Spleen (tissue), 11 donors: Measurements from ENCODE around the gene PHF21A. TPM values are rescaled to one million over a fixed set of nuclear protein-coding genes. Genes with fewer than 3 reads are reported as not detected.

Experiments
- DNase-seq: peaks from one replicate; pipeline ENCODE4 v3.0.0-alpha.2; 2020
- H3K27ac ChIP-seq, 8 donors: fragments of 200-600 bp; sonication (generic) in 7 of 8; 1 replicate in 4 of 8; 2 replicates in 4 of 8; pipeline versions ENCODE4 v1.5.0 to v1.8.0; 2016 to 2021; ENCODE audit warnings: inconsistent platforms in 4 of 8, mild to moderate bottlenecking in 4 of 8, moderate library complexity in 1 of 8
- H3K27me3 ChIP-seq, 7 donors: fragments of 200-600 bp; sonication (generic) in 6 of 7; replicated peaks in 1 of 7; 1 replicate in 4 of 7; 2 replicates in 3 of 7; pipeline versions ENCODE4 v1.5.0 to v1.8.0; 2016 to 2021; ENCODE audit warnings: inconsistent platforms in 3 of 7, mild to moderate bottlenecking in 1 of 7
- H3K36me3 ChIP-seq, 6 donors: fragments of 200-600 bp; sonication (generic) in 5 of 6; 1 replicate in 4 of 6; 2 replicates in 2 of 6; pipeline versions ENCODE4 v1.5.0 to v1.8.0; 2016 to 2021; ENCODE audit warnings: inconsistent platforms in 2 of 6
- H3K4me1 ChIP-seq, 6 donors: fragments of 200-600 bp; sonication (generic) in 5 of 6; 1 replicate in 3 of 6; 2 replicates in 3 of 6; pipeline versions ENCODE4 v1.5.0 to v1.8.0; 2016 to 2021; ENCODE audit warnings: inconsistent platforms in 3 of 6
- H3K4me3 ChIP-seq, 8 donors: fragments of 200-600 bp; sonication (generic) in 7 of 8; 1 replicate in 4 of 8; 2 replicates in 4 of 8; pipeline versions ENCODE4 v1.5.0 to v1.8.0; 2016 to 2021; ENCODE audit warnings: inconsistent platforms in 4 of 8, mild to moderate bottlenecking in 4 of 8, moderate library complexity in 2 of 8
- H3K9me3 ChIP-seq, 8 donors: fragments of 200-600 bp; sonication (generic) in 7 of 8; 1 replicate in 4 of 8; 2 replicates in 4 of 8; pipeline versions ENCODE4 v1.5.0 to v1.8.0; 2016 to 2021; ENCODE audit warnings: inconsistent platforms in 4 of 8
- POLR2A ChIP-seq, 3 donors: fragments of 450-650 bp; IDR thresholded peaks; one replicate each; pipeline ENCODE4 v1.5.1; 2017; ENCODE audit warnings: antibody characterized with exemption in 3 of 3, mild to moderate bottlenecking in 1 of 3
- POLR2AphosphoS5 ChIP-seq, 3 donors: sonication (generic); formaldehyde crosslinking; IDR thresholded peaks; one replicate each; pipeline ENCODE4 v1.5.1; 2017; ENCODE audit warnings: antibody characterized with exemption in 3 of 3
- WGBS, 5 donors: extraction: QIAGEN DNeasy Blood & Tissue Kit in 3 of 5; methylation state at CpG; one replicate each; pipeline versions ENCODE4 v1.1.5 to v1.1.7; 2013 to 2018; 5-methylcytosine and 5-hydroxymethylcytosine counted together
- intact Hi-C: fragments of 100-400 bp; cut with DNase I; formaldehyde crosslinking; loops from one replicate; pipeline ENCODE4 v1.15.0; 2023; ENCODE audit warnings: low total_unique reads
- polyA plus RNA-seq, 3 donors: library from polyadenylated mRNA; stranded (reverse); fragments of 200-250 nt; gene quantifications; one replicate each; pipeline ENCODE4 v1.2.1, GENCODE V29; 2013
- total RNA-seq, 7 donors: library from RNA; depleted of rRNA in 3 of 7; stranded (reverse); fragments of >200 nt in 3 of 7; fragmentation: NEBNext Ultra II Directional in 4 of 7; extraction: Animal tissue kit (Norgen Biotek cat#: 25700) in 4 of 7; gene quantifications; one replicate each; pipeline versions ENCODE4 v1.1.0 to v1.2.1, GENCODE V29; 2016 to 2021
- TF ChIP-seq, protein P1 (sequence below), 11 experiments: fragments of 200-600 bp in 7 of 11; fragments of 450-650 bp in 4 of 11; sonication (generic) in 4 of 11; IDR thresholded peaks in 8 of 11; conservative IDR thresholded peaks in 3 of 11; 1 replicate in 7 of 11; 2 replicates in 4 of 11; pipeline versions ENCODE4 v1.4.0 to v1.8.0; 2016 to 2021; ENCODE audit warnings: antibody characterized with exemption in 11 of 11, inconsistent platforms in 4 of 11, mild to moderate bottlenecking in 1 of 11
- donor health status: healthy with polysubstance abuse.
- donor health status: DM: no; HTN: no; CAD: no; lungs with moderate emphysema.
- donor health status: DM: no; HTN: no; CAD: no.
- donor health status: Bipolar disorder and iron deficiency.
- donor health status: healthy.
- donor health status: DM: no; HTN: no; CAD: no.
- donor health status: DM: yes; HTN: yes; CAD: no.

PHF21A gene
- total and polyA plus RNA-seq, 10 donors = 9.2 to 110 (median 79.7) TPM

DNA sequence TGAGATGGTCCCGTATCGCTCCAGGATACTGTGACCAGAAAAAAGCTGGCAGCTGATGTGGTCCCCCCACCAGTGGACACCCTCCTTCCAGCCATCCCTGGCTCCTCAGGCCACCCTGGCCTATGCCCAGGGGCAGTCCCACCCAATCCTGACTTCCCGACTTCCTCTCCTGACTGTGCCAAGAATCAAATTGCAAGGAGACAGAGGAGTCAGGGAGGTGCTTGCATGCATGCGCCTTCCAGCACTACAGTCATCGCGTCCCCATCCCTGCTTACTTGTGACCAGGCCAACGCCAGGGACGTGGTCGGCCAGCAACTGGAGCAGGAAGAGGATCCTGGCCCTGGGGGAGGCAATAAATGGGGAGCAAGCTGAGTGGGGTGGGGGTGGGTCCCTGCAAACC is 210.6 kb downstream of the PHF21A start:
- Histone ChIP-seq H3K9me3 (no peaks in the 10 kb centered on the region), H3K4me1 (peaks cover 0 to 42% (median 13%) of the 10 kb centered on the region in 6 donors), H3K4me3 (no peak overlapping the region), H3K27me3 (no peaks in the 10 kb centered on the region), H3K36me3 (peaks cover 2 to 70% (median 66%) of the 10 kb centered on the region in 6 donors), H3K27ac (no peak overlapping the region)
- DNase-seq = no peak
- WGBS, 5 donors = 89 to 93% (median 91%) methylated on average over 9 of the region's 9 CpGs
- intact Hi-C loops = no loop called here
- TF ChIP-seq POLR2A (IDR thresholded peaks at IDR 0.05) (no peak), POLR2AphosphoS5 (IDR thresholded peaks at IDR 0.05) (no peak)
- TF ChIP-seq, protein P1, sequence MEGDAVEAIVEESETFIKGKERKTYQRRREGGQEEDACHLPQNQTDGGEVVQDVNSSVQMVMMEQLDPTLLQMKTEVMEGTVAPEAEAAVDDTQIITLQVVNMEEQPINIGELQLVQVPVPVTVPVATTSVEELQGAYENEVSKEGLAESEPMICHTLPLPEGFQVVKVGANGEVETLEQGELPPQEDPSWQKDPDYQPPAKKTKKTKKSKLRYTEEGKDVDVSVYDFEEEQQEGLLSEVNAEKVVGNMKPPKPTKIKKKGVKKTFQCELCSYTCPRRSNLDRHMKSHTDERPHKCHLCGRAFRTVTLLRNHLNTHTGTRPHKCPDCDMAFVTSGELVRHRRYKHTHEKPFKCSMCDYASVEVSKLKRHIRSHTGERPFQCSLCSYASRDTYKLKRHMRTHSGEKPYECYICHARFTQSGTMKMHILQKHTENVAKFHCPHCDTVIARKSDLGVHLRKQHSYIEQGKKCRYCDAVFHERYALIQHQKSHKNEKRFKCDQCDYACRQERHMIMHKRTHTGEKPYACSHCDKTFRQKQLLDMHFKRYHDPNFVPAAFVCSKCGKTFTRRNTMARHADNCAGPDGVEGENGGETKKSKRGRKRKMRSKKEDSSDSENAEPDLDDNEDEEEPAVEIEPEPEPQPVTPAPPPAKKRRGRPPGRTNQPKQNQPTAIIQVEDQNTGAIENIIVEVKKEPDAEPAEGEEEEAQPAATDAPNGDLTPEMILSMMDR (IDR thresholded peaks at IDR 0.05 in 8 of 11, conservative IDR thresholded peaks at IDR 0.05 in 3 of 11) = no peak

DNA sequence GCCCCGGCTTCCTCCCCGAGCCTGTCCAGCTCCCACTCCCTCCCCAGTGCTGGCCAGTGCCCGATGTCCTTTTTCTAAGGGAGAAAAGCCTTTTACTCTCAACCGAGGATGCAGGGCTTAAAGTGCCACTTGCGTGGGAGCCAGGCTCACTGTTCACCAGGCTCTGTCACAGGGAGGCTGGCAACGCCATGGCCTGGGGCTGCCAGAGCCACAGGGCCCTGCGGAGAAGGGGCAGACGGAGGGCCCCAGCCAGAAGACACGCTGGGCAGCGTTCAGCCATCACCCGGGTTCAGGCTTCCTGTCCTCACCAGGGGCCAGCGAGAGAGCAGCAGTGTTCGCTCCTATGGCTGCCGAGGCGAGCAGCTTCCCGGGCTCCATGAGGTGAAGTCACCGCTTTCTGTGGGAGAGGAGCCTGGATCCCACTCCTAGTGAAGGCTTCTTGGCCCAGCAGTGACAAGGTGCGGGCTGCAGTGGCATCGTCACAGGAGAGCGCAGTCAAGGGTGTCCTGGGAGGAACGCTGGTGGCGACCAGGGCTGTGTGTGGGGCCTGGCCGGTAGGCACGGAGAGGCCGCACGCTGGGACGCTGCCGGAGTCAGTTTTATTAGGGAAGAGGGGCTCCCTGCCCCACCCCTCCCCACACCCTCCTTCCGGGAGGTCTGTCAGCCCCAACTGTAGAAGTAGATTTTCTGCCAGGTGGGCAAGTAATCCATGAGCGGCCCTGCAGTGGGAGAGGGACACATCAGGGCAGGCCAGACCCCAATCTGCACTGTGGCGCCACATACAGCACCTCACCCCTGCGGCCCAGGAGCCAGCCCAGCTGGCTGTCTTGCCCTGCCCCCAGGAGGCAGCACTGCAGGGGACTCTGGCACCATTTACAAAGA is 211.4 kb downstream of the PHF21A start:
- TF ChIP-seq POLR2A (IDR thresholded peaks at IDR 0.05) = no peak
- peak in 1 of 3 donors; percentile 57 for TF ChIP-seq POLR2AphosphoS5 (IDR thresholded peaks at IDR 0.05)
- peaks cover 0 to 38% (median 11%) of the 10 kb centered on the region in 6 donors for H3K4me1 ChIP-seq
- H3K27ac ChIP-seq = no peak overlapping the region
- no peaks in the 10 kb centered on the region for H3K27me3 ChIP-seq
- no peak overlapping the region for H3K4me3 ChIP-seq
- H3K9me3 ChIP-seq = no peaks in the 10 kb centered on the region
- no peak for DNase-seq
- intact Hi-C loops = no loop called here
- WGBS, 5 donors = 90 to 95% (median 93%) methylated on average over 24 to 32 of the region's 32 CpGs
- H3K36me3 ChIP-seq = peaks cover 2 to 62% (median 59%) of the 10 kb centered on the region in 6 donors

DNA sequence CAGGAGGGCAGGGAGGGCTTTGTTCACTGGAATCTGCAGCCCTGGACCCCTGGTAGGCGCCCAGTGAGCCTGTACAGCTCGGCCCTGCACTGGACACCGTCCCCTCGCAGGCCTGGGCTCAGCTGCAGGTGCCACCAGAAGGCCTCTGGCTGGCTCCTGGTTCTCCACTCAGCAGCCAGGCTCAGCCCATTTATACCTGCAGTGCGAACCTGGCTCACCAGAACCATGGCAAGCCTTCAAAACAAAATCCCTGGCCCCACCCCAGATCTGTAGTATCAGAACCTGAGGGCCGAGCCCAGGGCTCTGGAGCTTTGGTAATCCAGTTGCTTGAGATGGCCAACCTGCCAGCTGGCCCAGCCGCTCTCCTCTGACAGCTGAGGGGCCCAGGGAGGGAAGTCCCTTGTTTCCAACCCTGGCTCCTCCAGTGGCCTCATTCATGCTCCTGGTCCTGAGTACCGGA is 213.3 kb downstream of the PHF21A start:
- H3K36me3 ChIP-seq = peaks cover 2 to 47% (median 40%) of the 10 kb centered on the region in 6 donors
- no peak for DNase-seq

DNA sequence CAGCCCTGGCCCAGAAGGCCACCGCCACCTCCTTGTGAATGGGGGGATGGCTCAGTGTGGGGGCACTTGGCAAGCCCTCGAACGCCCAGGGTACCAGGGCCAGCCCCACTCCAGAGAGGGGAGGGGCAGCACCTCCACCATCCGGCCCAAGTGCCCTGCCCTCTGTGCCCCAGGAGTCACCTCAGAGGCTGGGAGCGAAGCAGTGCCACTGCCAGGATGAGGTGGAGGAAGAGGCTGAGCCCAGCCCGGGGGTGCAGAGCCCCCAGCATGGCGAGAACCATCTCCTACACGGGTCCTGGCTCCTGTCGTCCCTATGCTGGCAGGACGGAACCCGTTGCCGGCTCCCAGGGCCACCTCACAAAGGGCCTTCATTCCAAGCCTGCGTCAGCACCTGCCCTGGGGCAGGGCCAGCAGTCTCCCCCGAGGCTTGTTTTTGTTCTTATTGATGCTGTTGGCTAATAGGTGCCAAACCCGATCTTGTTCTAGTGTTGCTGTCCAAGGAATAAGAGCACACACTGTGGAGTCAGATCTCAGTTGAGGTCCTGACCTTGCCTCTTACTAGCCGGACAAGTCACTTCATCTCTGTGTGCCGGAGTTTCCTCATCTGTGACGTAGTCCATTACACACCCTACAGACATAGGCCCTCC is 214.2 kb downstream of the PHF21A start, which contains the start of gene FREY1:
TSS of gene FREY1 (minus strand) at position 307 of the 647 bp plus-strand sequence. CDS start at position 281, 26 bp downstream.
- H3K9me3 ChIP-seq = no peaks in the 10 kb centered on the region
- 61 to 76% (median 74%) methylated on average over 9 to 18 of the region's 18 CpGs for WGBS, 5 donors
- intact Hi-C loops = no loop called here
- no peak within 1 kb of the TSS for H3K27ac ChIP-seq
- H3K36me3 ChIP-seq = peaks cover 2 to 38% (median 31%) of the 10 kb centered on the region in 6 donors
- H3K27me3 ChIP-seq = no peaks in the 10 kb centered on the region
- peaks cover 0 to 26% (median 11%) of the 10 kb centered on the region in 6 donors for H3K4me1 ChIP-seq
- DNase-seq = no peak
- TF ChIP-seq POLR2A (IDR thresholded peaks at IDR 0.05) = no peak
- peak in 2 of 3 donors; percentile 38 to 71 for TF ChIP-seq POLR2AphosphoS5 (IDR thresholded peaks at IDR 0.05)
- no peak within 1 kb of the TSS for H3K4me3 ChIP-seq

More for the DNA sequence above, 213.3 kb downstream of the PHF21A start:
- WGBS, 5 donors = 72 to 92% (median 88%) methylated on average over 4 to 8 of the region's 8 CpGs
- Histone ChIP-seq H3K27ac (no peak overlapping the region), H3K9me3 (no peaks in the 10 kb centered on the region), H3K27me3 (no peaks in the 10 kb centered on the region), H3K4me3 (no peak overlapping the region), H3K4me1 (peaks cover 0 to 26% (median 11%) of the 10 kb centered on the region in 6 donors)
- intact Hi-C loops = no loop called here
- no peak for TF ChIP-seq POLR2A (IDR thresholded peaks at IDR 0.05)
- peak in 2 of 3 donors; percentile 14 to 68 for TF ChIP-seq POLR2AphosphoS5 (IDR thresholded peaks at IDR 0.05)
- TF ChIP-seq, protein P1 (IDR thresholded peaks at IDR 0.05 in 8 of 11, conservative IDR thresholded peaks at IDR 0.05 in 3 of 11) = no peak
